SKM-1 treated with dmso at 0.1 percent for 144 hours (cell line): ENCODE measurements around the gene FAM20C.

Source experiments
- DNase-seq: peaks from one replicate; lab custom pipeline; 2025; ENCODE audit not compliant: unreplicated experiment; lab: John Stamatoyannopoulos, UW

FAM20C gene

DNA sequence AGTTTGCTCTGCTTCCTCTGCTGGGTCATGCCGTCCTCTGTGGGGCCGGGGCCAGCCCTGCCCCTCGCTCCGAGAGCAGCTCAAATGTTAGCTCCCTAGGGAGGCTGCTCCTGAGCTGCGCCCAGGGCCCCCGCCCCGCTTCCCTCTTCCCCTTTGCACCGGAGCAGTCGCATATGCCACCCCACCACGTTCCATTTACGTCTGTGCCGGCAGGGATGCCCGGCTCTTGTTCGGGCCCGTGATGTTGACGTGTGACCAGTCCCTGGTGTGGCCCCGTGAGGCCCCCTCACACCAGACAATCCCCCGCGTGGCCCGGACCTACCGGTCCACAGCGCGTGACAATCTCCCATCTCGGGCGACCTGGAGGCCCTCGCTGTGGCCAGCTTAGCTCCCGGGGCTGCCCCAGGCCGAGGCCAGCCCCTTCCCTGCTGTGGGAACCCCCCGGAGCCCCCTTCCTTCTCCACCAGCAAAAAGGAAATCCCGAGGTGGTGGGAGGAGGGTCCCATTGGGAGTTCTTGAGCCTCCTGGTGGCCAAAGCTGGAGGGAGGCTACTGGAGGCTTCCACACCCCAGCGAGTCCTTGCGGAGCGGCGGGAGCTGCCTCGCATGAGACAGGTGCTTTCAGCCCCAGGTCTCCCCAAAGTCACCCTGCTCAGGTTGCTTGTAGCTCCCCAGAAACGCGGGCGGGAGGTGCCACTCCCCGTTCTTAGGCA lies 15.2 kb downstream of the FAM20C start:
- no peak for DNase-seq

DNA sequence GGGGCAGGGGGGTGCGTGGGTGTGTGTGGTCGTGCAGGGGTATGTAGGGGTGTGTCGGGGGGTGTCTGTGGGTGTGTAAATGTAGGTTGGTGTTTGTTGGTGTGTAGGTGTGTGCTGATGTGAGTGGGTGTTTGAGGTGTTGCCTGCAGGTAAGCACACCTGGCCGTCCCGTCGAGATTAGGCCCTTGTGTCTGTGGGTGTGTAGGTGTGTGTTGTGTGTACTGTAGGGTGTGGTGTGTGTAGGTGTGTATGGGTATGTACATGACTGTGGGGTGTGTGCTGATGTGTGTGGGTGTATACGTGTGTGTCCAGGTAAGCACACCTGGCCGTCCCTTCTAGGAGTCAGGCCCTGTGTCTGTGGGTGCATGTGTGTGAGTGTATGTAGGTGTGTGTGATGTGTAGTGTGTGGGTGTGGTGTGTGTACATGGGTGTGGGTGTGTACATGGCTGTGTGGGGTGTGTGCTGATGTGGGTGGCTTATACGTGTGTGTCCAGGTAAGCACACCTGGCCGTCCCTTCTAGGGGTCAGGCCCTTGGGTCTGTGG lies 15.8 kb downstream of the FAM20C start:
- DNase-seq: no peak

- DNase-seq: no peak
These were observed 16.4 kb downstream of the FAM20C start for GRCh38 chr7:208816-209215.

DNA sequence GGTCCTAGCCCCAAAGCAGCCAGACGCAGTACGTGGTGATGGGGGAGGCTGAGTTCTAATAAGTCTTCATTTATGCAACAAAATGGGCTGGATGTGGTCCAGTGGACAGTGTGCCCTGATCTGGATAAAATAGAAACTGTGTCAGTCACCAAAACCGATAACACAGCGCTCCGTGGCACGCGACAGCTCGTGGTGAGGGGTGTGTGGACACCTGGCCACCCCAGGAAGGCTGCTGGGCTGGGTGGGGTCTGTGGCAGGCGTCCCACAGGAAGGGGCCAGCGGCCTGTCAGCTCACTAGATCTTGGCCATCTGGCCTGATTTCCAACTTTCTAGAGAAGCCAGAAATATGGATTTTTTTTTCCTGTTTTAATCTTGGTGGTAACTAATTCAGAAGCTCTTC lies 17.0 kb downstream of the FAM20C start:
- DNase-seq: no peak

DNA sequence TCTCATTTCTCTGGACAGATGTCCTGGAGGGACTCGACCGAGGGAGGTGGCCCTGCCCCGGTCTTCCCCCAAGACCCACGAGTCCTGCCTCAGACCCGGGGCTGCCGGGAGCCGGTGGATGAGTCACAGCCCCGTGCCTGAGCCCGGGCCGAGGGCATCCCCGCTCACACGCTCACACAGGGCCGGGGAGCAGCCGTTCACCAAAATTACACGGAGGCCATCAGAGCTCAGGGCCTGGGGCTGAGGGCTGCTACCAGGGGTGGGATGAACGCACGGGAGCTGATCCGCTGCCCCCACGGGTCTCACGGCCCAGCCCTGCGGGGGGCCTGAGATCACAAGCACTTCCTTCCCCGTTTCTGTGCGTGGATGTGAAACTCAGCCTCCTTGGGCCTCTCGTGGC lies 17.5 kb downstream of the FAM20C start:
- no peak for DNase-seq

GRCh38 chr7:210401-210925 lies 18.1 kb downstream of the FAM20C start:
- no peak for DNase-seq

DNA sequence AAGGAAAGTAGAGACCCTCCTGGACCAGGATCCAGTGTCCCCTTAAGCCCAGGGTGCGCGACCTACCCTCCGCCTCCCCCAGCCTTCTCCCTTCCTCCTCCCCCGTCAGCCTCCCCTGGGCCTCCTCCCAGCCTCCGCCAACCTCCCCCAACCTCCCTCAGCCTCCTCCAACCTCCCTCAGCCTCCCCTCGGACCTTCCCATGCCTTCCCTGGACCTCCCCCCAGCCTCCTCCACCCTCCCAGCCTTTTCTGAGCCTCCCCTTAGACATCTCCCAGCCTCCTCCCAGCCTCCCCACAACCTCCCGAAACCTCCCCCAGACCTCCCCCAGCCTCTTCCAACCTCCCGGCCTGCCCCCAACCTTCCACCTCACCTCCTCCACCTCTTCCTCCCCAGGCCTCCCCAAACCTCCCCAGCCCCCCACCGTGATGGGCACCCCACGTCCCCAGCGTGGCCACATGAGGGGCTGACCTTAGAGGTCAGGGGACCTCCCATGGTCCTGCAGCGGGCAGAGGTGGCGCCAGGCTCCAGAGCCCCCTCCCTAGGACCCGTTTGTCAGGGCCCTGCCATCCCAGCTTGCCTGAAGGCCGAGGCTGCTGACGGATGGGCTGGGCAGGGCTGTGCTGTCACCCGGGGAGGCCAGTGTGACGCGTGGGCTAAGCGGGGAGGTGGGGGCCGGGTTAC lies 18.8 kb downstream of the FAM20C start:
- no peak for DNase-seq

GRCh38 chr7:211715-212058 lies 19.3 kb downstream of the FAM20C start:
- no peak for DNase-seq

DNA sequence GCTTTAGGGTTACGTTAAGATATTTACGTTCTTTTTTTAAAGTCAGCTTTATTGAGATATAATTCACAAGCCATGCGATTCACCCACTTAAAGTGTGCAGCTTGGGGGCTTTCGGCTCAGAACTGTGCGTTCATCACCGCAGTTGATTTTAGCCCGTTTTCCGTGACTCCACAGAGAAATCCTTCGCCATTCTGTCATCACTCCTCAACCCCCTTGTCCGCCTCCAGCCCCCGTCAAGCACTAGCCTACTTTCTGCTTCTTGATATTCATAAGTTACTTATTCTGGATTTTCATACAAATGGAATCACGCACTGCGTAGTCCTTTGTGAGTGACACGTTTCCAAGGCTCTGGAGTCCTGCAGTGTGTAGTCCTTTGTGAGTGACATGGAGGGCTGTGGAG lies 20.4 kb downstream of the FAM20C start:
- DNase-seq: no peak

GRCh38 chr7:213324-213993 lies 21.1 kb downstream of the FAM20C start:
- no peak for DNase-seq

- DNase-seq: no peak
These were observed 22.2 kb downstream of the FAM20C start for GRCh38 chr7:214410-215212.

- no peak for DNase-seq
These were observed 24.3 kb downstream of the FAM20C start for GRCh38 chr7:216360-217300.

DNA sequence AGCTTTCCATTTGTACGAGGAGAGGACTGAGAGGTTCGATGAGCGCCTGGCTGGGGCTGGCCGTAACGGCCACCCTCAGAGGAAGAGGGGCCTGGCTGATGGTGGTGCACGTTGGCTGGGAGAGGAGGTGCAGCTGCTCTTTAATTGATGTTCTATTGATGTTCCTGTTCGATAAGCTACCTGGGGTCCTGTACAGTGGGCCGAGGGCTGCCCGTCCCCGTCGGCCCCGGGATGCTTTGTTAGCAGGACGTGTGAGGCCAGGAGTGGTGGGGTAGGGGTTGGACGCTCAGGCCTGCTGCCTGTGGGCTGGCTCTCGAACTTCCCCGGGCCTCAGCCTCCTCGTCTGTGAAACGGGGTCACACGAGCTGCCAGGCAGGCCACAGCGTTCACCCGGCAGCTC lies 25.4 kb downstream of the FAM20C start:
- no peak for DNase-seq

GRCh38 chr7:218316-218715 lies 25.9 kb downstream of the FAM20C start:
- no peak for DNase-seq

DNA sequence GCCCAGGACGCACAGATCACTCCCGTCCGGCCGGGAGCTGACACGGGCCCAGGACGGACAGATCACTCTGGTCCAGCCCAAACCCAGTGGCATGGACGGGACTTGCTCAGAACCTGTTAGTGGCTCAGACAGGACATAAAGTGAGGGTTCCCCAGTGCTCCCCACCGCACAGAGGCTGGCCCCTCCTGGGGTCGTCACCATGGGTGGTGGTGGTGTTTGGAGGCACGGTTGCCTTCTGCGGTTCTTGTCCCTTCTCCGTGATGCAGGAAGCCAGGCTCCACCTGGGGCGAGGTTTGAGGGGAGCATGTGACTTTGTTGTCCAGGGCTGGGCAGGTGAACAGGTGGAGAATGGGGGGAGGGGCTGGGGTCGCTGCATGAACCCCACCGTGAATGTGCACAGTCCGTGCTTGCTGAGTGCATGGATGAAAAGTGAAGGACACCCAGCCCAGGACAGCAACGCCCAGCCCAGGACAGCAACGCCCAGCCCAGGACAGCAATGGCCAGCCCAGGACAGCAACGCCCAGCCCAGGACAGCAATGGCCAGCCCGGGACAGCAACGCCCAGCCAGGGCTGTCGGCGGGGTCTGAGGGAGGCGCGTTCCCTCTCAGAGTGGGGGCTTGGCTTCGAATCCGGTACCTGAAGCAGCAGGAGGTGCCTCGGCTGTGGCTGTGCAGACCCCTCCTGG lies 26.7 kb downstream of the FAM20C start:
- DNase-seq: no peak

GRCh38 chr7:219581-220150 lies 27.3 kb downstream of the FAM20C start:
- no peak for DNase-seq

DNA sequence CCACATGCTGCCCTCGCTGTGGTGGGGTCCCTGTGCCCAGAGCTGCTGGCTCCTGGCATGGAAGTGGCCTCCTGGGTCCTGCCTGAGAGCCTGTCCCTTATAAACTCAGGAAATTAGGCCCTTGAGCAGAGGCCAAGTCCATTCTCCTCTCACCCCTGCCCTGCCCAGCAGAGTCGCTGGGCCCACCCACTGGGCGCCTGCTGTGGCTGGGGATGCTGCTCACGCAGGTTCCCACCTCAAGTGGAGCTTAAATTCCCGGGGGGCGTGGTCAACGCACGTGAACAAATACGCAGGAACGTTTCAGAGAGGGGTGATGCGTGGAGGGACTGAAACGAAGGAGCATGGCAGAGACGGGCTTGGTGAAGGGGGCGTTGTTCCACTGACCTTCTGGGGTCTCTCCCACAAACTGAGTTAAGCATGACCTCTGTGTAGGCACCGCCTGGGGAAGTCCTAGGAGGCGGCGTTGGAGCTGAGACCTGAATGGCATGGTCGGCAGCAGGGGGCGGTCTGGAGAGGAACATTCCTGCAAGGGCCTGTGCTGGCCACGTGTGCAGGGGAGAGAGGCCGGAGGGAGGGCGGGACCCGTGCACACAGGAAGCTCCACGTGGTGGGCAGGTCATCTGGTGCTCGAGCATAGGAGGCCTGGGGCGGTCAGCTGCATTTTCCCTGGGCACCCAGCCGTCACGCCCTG lies 27.9 kb downstream of the FAM20C start:
- no peak for DNase-seq

DNA sequence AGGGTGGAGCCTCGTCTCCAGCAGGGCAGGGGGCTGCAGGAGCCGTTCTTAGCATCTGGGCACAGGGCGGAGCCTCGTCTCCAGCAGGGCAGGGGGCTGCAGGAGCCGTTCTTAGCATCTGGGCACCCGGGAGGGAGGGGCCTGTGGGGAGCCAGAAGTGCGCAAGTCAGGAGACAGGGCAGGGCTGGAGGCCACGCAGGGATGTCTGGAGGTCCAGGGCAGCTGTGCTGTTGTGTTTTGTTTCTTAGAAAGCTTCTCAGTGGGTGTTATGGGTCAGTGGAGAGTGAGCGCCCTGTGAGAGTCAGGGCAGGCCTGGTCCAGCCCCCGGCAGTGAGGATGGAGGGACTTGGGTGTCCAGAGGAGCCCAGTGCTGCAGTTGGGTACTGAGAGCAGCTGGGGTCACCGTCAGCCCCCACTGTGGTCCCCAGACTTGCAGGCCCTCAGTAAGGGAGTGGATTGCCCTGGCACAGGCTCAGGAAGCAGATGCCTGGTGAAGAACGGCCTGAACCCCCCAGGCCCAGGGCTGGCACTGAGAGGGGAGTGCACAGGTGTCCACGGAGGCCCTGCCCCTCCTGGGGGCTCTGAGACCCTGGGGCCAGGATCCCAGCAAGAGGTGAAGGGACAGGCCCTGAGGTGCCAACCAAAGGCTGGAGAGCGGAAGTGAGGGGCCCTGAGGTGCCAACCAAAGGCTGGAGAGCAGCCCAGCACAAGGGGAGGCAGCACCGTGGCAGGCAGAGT lies 29.8 kb downstream of the FAM20C start:
- no peak for DNase-seq
